ENCODE measurements around the gene CHRM2. TPM values are rescaled to one million over a fixed set of nuclear protein-coding genes. Genes with fewer than 3 reads are reported as not detected.

CHRM2 gene
- total and polyA plus RNA-seq, 2 of the 8 experiments (the other 6 are each of a cell fraction or from before 2014, with no cell fraction given) = 0.17 to 0.32 TPM

GRCh38 chr7:137025469-137026175, 157.2 kb downstream of the CHRM2 start:
- Histone ChIP-seq H3K79me2 (ENCODE audit: control insufficient read depth in 1 of 2, insufficient read depth in 2 of 2, low read length in 2 of 2) (no peaks in the 10 kb centered on the region), H2BK5ac (ENCODE audit: low read depth, low read length) (no peak overlapping the region), H3K56ac (replicated peaks; ENCODE audit: insufficient read length, low read depth, low read length) (no peak overlapping the region), H3K4me1 (replicated peaks in 1 of 4; ENCODE audit: control insufficient read depth in 3 of 4, insufficient read depth in 4 of 4, low read length in 3 of 4) (no peaks in the 10 kb centered on the region), H2BK120ac (replicated peaks; ENCODE audit: low read depth, low read length) (no peak overlapping the region), H3K9ac (replicated peaks in 1 of 4; ENCODE audit: extremely low read depth in 1 of 4, low read depth in 3 of 4, low read length in 3 of 4) (no peak overlapping the region), H2BK12ac (ENCODE audit: low read depth, low read length) (no peak overlapping the region), H3K27me3 (replicated peaks in 1 of 4; ENCODE audit: control insufficient read depth in 3 of 4, extremely low read depth in 1 of 4, insufficient read depth in 3 of 4, low read length in 3 of 4) (peaks cover 0 to 1% (median 0%) of the 10 kb centered on the region in 4 experiments; a peak in 1 of 7 replicates), H3K23ac (ENCODE audit: insufficient read length) (no peak overlapping the region), H2AFZ (ENCODE audit: low read length) (no peak overlapping the region), H3K18ac (ENCODE audit: extremely low read depth, low read length) (no peak overlapping the region), H3K4me3 (ENCODE audit: extremely low read depth in 1 of 4, insufficient read depth in 2 of 4, low read depth in 3 of 4, low read length in 4 of 4) (no peak overlapping the region), H2AK5ac (ENCODE audit: low read depth, low read length) (no peak overlapping the region), H4K8ac (ENCODE audit: extremely low read depth, insufficient read depth, low read length) (no peak overlapping the region), H3K14ac (ENCODE audit: insufficient read length) (no peak overlapping the region), H4K5ac (ENCODE audit: insufficient read length, low read depth, low read length) (no peak overlapping the region), H4K20me1 (replicated peaks in 1 of 2; ENCODE audit: control insufficient read depth in 1 of 2, insufficient read depth in 2 of 2, low read length in 2 of 2) (no peaks in the 10 kb centered on the region), H3K4ac (replicated peaks; ENCODE audit: insufficient read length, low read depth, low read length) (no peak overlapping the region), H2BK15ac (ENCODE audit: low read length) (no peak overlapping the region), H3K23me2 (ENCODE audit: low read depth, low read length) (no peaks in the 10 kb centered on the region), H2BK20ac (ENCODE audit: low read length) (no peak overlapping the region), H3K36me3 (ENCODE audit: control insufficient read depth in 2 of 4, insufficient read depth in 4 of 4, low read length in 3 of 4) (no peaks in the 10 kb centered on the region), H3K4me2 (ENCODE audit: insufficient read depth in 1 of 2, low read depth in 2 of 2, low read length in 2 of 2) (no peak overlapping the region), H3K27ac (ENCODE audit: low read depth, low read length) (no peak overlapping the region), H3K9me3 (ENCODE audit: insufficient read depth in 2 of 2, low read depth in 1 of 2, low read length in 1 of 2) (no peaks in the 10 kb centered on the region), H3K79me1 (ENCODE audit: low read depth, low read length) (no peaks in the 10 kb centered on the region), H4K91ac (replicated peaks; ENCODE audit: insufficient read length, low read length) (no peak overlapping the region)
- ChIA-PET CTCF (ENCODE audit: partially characterized antibody) (no interaction called here), POLR2A (ENCODE audit: partially characterized antibody) (no interaction called here)
- no peak for FAIRE-seq
- no peak for DNase-seq (ENCODE audit: low read depth in 1 of 2, low spot score in 2 of 2)
- WGBS, 2 experiments (ENCODE audit: extremely low coverage in 1 of 2, insufficient coverage in 1 of 2, insufficient read length in 1 of 2, insufficient replicate concordance in 2 of 2, low coverage in 1 of 2, low lambda C conversion rate in 2 of 2, missing lambda C conversion rate in 1 of 2) = 72% methylated on average over 4 of the region's 4 CpGs; no CpG with 5 or more reads in 1 of the 2 experiments
- no peak for TF ChIP-seq MAX (IDR thresholded peaks at IDR 0.05)
- TF ChIP-seq CEBPB (IDR thresholded peaks at IDR 0.05; ENCODE audit: low read depth, low read length) = no peak
- TF ChIP-seq TCF12 (IDR thresholded peaks at IDR 0.05; ENCODE audit: low read depth, low read length) = no peak
- TF ChIP-seq CBX8 (IDR thresholded peaks at IDR 0.05; ENCODE audit: borderline replicate concordance, low read depth, low read length) = no peak
- TF ChIP-seq GABPA (IDR thresholded peaks at IDR 0.05; ENCODE audit: borderline replicate concordance, insufficient read depth, low read length) = no peak
- no peak for TF ChIP-seq SRF (IDR thresholded peaks at IDR 0.05; ENCODE audit: low read depth, low read length)
- no peak for TF ChIP-seq HDAC6 (IDR thresholded peaks at IDR 0.05; ENCODE audit: low read depth, low read length)
- TF ChIP-seq SIRT6 (IDR thresholded peaks at IDR 0.05; ENCODE audit: low read length) = no peak
- no peak for TF ChIP-seq POLR2A (IDR thresholded peaks at IDR 0.05; ENCODE audit: control extremely low read depth in 1 of 2, low read depth in 2 of 2, low read length in 2 of 2)
- no peak for TF ChIP-seq POU5F1 (IDR thresholded peaks at IDR 0.05; ENCODE audit: low read depth, low read length)
- no peak for TF ChIP-seq CHD1 (IDR thresholded peaks at IDR 0.05; ENCODE audit: low read depth, low read length)
- TF ChIP-seq NRF1 (IDR thresholded peaks at IDR 0.05; ENCODE audit: low read depth, low read length) = no peak
- no peak for TF ChIP-seq FOSL1 (IDR thresholded peaks at IDR 0.05; ENCODE audit: insufficient read depth, low read depth, low read length)
- no peak for TF ChIP-seq YY1 (IDR thresholded peaks at IDR 0.05; ENCODE audit: low read depth, low read length)
- no peak for TF ChIP-seq BACH1 (IDR thresholded peaks at IDR 0.05; ENCODE audit: low read length)
- no peak for TF ChIP-seq CBX5 (IDR thresholded peaks at IDR 0.05; ENCODE audit: low read depth, low read length)

All from H1 (cell line).